Left forelimb (tissue), 1 donor: Measurements from ENCODE around the gene FAM156B.
"Not testable (repeated sequence)": the region's sequence is repeated elsewhere in the genome, so short reads cannot be mapped to it uniquely, and the experiment has no call there.

ENCODE experiments used
- DNase-seq: peaks from one replicate; pipeline ENCODE4 v3.0.0-alpha.2; 2018; ENCODE audit warnings: low spot score

Gene FAM156B

GRCh38 chrX:52923781-52924241 is 26.7 kb downstream of the FAM156B start:
- no peak for DNase-seq

- DNase-seq, result not testable (repeated sequence)
These were observed 33.1 kb downstream of the FAM156B start for GRCh38 chrX:52930214-52930613.

- DNase-seq, result no peak
These were observed 36.1 kb downstream of the FAM156B start for GRCh38 chrX:52933213-52933612.

GRCh38 chrX:52933976-52934703 is 37.0 kb downstream of the FAM156B start:
- DNase-seq, result no peak

- peak; percentile 91 for DNase-seq
These were observed 37.8 kb downstream of the FAM156B start for GRCh38 chrX:52934704-52935469.

GRCh38 chrX:52935470-52935784 is 38.3 kb downstream of the FAM156B start:
- not testable (repeated sequence) for DNase-seq

GRCh38 chrX:52940704-52941103 is 43.6 kb downstream of the FAM156B start:
- DNase-seq, result not testable (repeated sequence)

- not testable (repeated sequence) for DNase-seq
These were observed 44.6 kb downstream of the FAM156B start for GRCh38 chrX:52941728-52942127.

GRCh38 chrX:52945838-52946494 is 48.8 kb downstream of the FAM156B start:
- not testable (repeated sequence) for DNase-seq

GRCh38 chrX:52947501-52947900 is 50.4 kb downstream of the FAM156B start:
- DNase-seq, result not testable (repeated sequence)

GRCh38 chrX:52948265-52948664 is 51.1 kb downstream of the FAM156B start:
- DNase-seq, result not testable (repeated sequence)

GRCh38 chrX:52949325-52949724 is 52.2 kb downstream of the FAM156B start:
- DNase-seq, result not testable (repeated sequence)

GRCh38 chrX:52949884-52950283 is 52.8 kb downstream of the FAM156B start:
- not testable (repeated sequence) for DNase-seq
